ENCODE results near the gene NRG2.

Gene NRG2

DNA sequence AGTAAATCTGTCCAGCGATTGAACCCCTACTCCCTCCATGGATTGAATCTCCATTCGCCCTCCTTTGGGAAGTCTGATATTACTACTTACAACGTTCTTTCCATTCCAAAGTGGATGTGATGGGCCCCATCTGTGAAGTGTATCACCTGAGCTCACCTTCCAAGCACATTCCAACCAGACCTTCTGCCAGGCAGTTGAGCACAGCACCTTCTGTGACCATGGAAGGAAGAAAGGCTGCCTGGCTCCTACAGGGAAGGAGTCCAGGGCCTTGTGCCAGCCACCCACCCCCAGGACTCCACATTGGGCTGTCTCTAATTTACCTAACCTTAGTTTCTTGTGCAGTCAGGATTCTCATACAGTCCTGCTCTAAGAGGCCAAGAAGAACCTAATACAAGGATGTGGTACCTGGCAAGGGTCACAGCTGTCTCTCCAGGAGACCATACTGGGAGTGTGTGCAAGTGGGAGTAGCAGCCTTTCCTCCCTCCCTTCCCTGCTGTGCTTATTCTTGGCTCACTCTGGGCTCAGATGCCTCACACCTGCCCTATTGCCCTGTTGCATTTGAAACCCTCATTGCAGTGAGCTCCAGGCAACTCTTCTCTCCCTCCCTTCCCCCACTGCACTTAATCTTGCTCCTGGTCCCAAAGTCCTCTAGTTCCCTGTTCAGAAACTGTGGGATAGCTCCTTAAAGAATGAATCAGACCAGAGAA, 116.1 kb downstream of the NRG2 start:
- FAIRE-seq = no peak

DNA sequence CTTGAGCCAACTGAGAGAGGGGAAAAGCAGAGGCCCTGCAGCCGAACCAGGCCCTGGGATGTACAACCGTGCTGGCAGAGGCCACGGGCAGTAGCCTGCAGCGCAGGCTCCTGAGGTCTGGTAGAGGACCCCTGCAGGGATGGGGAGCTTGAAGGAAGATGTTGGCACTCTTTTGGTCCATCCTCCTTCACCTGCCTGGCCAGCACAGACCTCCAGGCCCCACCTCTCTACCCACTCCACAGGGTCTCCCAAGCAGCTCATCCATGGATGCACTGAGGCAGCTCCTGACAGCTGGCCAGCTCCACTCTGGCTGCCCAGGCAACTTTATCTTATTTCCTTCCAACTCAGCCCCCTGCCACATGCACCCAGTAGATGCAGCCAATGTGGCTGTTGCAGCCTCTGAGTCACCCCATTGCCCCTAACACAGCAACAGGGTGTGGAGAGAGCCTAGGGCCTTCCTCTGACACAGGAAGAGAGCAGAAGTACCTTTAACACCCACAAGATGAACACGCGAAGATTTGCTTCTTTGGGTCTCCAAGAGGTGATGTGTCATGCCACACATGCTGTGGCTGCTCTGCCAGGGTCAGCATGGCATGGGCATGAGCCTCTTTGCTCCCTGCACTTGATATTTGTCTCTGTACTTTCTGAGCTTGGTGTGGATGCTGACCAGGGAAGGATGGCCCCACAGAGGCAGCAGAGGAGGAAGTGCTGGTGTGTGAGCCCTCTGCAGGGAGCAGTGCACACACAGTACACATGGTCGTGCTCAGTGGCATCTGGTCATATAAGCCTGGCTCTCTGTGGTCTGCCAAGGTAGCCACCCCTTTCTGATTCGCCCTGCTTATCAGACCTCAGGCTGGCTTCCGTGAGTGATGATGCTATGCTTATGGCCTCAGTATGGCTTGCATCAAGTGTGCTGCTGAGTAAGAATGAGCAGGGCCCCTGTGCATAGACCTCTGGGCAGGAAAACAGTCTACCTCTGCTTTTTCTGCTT, 117.2 kb downstream of the NRG2 start:
- FAIRE-seq = no peak

DNA sequence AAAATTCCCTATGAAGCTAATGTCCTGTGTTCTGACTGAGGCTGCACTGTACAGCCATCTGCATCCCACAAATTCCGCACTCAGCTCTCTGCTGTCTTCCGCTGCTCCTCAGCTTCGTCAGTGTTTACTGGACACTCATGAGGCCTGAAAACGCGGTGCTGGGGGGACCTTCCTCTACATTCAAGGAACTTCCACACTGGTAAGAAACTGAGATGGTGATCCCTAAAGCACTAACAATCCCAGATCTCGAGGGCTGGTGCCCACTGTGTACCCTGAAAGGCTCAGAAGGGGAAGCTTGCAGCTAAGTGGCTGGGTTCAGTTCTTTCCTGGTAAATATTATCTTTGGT, 117.9 kb downstream of the NRG2 start:
- no peak for FAIRE-seq

DNA sequence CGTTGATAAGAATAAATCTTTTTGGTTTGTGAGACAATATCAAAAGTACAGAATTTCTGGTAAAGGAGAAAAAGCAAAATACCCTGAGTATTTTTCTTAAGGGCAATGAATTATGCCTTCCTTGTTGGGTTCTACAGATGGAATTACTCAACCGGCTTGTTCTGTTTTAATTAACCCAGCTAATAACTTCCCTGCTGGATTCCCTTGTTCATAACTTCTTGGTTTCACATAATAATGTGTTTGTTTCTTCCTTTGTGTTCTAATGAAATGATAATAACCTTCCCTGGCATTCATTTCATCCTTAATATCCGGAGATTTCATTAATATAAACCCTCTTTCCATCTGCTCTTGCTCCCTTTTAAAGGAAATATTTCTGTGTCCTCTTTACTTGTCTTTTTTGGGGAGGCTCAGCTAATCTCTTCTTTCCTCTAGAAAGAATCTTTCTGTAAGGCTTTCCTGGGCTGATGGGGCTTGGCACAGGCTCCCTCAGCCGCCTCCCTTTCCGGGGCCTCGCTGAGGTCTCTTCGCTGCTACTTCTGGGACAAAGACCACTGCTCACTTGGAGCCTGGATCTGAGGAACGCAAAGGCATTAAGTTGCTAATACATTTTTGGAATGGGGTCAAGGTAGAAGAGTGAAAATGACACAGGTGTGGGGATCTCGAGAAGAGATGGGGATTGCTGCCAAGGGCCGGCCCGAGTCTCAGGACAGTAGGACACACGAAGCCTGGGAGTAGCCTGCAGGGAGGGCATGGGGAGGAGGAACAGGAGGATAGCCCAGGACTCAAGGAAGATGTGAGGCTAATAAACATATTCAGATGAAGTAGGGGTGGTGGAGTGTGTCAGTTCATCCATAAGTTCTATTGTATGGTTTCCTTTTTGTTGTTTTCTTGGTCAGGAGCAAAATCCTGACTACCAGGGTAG, 118.5 kb downstream of the NRG2 start:
- FAIRE-seq = no peak

DNA sequence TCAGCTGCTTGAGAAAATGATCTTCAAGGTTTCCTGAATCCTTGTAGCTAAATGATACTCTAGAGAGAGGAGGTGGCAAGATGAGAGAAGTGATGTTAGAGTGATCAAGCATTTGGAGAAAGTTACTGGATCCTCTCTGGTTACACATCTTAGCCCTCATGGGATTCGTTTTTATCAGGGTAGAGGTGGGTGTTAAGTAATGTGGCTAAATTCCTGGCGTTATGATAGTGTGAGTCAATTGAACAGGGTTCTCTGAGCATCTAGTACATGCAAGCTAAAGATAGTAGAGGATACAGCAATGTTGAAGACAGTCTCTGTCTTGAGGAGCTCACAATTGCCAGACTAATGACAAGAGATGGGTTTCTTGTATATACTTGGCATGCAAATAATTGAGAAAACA, 123.8 kb downstream of the NRG2 start:
- no peak for FAIRE-seq

DNA sequence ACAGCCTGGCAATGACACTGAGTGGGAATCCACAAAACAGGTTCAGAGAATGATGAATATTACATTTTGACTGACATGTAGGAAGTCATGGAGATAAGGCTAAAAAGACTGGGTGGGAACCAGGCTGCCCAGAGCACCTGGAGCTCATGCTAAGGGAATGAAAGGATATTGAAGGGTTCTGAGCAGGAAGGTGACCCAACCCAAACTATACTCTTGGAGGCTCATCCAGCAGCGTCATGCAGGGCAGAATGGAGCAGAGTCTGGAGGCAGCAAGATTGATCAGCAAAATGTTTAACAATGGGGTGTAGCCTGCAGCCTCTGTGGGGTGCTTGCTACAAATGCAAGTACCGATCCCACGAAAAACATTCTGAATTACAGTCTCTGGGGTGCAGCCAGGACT, 127.3 kb downstream of the NRG2 start:
- FAIRE-seq = no peak

DNA sequence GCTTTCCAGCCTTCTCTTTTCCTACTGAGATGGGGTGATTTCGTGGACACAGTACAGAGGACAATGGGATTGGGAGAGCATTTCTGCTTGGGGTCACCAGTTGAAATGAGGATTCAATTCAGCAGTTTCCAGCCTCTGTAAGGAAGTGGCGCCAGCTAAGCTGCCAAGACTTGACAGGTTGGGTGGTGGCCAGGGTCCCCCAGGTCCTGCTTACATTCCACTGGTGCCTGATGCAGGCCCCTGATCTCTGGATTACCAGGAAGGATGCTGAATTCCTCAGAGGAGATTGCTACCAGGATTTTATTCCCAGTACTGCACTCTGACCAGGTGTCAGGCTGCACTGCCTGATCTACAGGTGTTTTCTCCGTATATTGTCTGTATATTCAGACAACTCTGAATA, 127.8 kb downstream of the NRG2 start:
- no peak for FAIRE-seq

DNA sequence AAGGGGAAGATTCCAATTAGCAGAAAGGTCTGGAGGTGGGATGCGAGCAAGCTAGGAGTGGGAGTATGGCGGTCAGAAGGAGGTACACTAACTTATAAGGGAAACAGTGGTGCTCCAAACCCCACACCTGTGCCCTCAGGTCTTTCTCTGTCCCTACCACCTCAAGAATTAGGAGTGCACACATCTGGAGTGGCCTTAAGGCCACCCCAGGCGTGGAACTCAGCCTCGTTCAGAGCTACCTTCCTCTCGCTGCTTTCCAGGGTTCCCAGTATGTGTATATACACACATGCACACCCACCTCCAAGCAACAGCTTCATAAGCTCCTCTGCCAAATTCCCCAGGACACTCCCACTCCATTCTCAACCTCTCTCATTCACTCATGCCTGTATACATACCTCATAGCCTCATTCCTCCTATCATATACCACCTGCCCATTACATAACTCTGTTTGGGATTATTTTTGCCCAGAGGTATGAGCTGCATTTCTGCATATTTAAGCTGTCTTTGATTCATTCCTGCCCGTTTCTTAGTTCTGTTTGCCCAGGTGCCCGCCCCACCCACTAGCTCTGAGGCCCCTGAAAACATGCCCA, 128.8 kb downstream of the NRG2 start:
- FAIRE-seq = no peak

DNA sequence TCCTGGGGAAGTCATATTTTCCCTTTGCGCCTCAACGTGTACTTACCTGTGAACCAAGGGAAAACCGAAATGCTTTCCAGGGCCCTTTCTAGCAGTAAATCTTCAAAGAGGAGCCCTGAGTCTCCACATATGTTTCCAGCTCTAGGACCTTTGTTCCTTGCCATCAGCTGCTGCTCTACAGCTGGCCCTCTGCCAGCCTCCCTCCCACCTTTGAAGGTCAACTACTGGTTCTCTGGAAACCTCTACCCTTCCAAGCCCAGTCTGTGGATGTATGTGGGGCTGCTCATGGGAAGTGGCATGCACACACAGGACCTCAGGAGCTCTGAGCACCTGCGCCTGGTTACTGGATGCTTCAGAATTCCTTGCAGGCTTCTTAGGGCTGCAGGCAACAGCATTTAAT, 130.3 kb downstream of the NRG2 start:
- no peak for FAIRE-seq

DNA sequence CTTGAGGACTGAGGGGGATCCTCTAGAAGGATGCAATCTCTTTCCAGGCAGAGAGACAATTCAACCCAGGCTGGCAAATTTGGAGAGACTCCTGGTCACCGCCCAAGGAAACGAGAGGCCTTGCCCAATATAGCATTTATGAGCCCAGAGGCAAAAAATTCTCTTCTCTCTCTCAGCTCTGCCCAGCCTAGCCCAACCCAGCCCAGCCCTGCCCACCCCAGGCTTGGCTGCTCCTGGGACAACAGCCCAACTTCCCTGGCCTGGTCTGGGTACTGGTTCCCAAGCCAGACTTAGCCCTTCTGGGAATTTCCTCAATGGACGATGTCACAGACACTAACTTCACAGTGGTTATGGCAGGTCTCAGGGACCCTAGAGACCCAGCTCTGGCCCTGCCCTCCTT, 130.9 kb downstream of the NRG2 start:
- FAIRE-seq = no peak

DNA sequence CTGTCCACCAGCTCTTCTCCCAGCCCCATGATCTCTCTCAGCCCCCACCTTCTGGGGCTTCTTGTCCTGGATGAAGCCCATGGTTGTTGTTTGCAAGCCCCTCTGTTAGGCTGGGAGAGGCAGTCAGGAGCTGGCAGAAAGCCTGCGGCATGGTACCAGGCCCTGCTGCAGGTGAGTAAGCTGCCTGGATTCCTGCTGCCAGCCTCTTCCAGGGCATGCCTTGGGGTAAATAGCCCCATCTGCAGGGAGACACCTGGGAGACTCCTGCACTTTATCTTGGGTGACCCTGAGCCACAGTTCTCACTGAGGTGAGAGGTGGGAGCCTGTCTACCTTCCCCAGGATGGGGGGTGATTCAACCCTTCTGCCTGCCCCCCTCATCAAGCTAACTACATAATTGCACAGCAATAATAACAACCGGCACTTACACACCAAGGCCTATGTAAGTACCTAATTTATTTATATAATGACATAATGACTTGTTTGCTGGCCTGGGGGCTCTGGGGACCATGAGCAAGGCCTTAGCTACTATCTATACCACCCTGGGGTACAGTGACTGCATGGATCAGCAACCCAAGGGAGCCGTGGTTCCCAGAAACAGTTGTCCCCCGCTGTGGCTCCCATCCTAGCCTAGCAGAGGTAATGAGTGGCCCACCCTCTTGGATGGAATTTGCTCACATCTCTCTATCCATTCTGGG, 131.5 kb downstream of the NRG2 start:
- FAIRE-seq = no peak

DNA sequence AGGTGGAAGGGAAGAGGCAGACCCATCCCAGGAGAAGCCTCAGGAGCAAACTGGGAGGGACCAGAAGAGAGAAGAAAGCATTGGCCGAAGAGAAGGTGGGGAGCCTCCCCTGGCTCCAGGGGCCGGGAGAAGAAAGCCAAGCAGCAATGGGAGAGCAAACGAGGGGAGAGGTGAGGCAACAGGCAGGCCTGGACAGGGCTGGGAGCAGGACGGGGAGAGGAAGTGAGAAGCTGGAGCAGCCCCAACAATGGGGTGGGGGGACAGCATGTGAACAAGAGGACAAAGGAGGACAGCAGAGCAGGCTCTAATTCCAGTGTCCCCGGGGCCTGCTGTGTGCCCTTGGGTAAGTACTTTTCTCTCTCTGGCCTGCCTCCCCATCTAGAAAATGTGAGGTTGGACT, 132.2 kb downstream of the NRG2 start:
- no peak for FAIRE-seq

DNA sequence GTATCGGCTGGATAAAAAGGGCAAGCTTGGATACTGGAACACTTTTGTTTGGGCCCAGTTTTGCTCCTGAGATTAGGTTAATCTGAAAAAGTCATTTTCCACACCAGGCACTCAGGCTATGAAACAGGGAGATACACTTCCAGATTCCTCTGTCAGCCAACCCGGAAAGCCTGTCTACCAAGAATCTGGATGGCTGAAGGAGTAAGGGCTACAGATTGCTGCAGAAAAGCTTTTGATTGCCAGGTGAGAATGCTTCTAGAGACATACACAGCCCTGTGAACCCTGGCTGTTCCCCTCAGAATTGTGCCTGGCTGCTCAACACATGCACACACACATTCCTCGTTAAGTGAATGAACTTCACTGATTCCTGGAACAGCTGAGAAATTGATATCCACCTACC, 133.1 kb downstream of the NRG2 start:
- FAIRE-seq = no peak

DNA sequence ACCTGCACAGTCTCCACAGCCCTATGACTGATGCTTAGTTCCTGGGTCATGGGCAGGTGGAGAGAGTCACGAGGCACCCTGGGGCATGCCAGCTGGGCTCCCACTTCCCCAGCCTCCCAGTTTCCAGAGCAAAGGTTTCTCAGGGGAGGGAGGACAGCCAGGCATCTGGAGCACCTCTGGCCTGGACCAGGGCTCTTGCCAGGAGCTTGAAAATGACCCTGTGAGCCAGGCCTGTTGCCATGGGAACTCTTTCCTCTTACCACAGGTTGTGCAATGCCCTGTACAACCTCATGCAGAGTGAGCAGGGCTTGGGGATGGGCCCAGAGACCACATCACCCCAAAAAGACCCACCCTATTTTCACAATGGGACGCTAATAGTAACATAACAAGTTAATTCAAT, 134.3 kb downstream of the NRG2 start:
- FAIRE-seq = no peak

DNA sequence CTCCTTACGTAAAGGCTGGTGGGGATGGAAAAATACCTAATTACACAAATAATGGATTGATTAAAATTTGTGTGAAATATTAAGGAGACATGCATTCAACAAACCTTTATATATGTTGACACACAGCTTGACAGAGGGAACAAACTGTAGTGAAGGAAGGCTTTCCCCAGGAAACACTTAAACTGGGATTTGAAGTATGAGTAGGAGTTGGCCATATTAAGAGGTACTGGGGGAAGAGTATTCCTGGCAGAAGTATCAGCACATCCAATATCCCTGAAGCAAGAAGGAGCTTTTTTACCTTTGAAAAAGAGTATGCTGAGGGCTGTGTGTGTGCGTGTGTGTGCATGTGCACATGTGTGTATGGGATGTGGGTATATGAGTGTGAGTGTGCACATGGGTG, 136.4 kb downstream of the NRG2 start:
- no peak for FAIRE-seq

DNA sequence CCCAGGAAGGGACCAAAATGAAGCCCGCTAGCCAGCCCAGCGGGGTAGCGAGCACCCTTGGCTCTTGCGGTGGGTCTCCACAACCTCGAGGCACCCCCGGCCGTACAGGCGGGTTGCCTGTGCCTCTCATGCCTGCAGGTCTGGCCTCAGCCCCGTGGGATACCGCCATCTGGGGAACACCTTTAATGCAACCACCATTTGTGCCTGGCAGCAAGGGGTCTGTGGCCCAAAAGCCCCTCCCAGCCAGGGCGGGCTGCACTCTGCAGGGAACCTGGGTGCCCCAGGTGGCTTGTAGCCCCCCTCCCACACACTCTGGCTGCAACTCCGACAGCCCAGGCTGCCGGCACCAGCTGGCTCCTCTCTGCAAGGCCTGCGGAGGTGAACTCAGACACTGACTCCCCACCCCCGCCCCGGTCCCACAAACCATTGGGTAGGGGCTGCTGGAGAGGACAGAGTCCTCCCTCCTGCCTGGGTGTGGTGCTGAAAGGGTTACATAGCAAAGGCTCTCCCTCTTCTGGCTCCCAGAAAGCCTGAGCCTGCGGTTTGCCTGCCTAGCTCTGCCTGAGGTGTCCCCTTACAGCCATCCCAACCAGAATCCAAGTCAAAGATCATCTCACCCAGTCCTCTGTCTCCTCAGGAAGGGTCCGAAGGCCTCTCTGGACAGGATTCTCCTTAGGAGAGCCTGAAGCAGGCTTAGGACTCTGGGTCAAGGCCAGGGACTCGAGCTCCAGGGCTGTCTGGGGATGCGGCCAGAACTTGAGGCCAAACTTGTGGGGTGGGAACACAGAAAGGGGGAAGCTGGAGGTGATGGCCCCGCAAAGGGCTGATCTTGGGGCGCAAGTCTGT, 138.1 kb downstream of the NRG2 start:
- no peak for FAIRE-seq

DNA sequence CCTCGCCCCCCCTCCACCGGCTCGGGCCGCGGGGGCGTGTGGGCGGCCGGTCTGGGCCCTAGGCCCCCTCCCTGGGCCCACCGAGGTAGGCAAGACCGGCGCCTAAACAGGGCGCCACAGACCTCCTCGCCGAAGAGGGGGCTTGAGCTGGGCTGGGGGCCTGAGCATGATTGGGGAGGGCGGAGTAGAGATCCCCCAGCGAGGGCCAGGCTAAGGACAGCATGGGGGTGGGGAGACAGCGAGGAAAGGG, 138.6 kb downstream of the NRG2 start:
- FAIRE-seq = no peak

DNA sequence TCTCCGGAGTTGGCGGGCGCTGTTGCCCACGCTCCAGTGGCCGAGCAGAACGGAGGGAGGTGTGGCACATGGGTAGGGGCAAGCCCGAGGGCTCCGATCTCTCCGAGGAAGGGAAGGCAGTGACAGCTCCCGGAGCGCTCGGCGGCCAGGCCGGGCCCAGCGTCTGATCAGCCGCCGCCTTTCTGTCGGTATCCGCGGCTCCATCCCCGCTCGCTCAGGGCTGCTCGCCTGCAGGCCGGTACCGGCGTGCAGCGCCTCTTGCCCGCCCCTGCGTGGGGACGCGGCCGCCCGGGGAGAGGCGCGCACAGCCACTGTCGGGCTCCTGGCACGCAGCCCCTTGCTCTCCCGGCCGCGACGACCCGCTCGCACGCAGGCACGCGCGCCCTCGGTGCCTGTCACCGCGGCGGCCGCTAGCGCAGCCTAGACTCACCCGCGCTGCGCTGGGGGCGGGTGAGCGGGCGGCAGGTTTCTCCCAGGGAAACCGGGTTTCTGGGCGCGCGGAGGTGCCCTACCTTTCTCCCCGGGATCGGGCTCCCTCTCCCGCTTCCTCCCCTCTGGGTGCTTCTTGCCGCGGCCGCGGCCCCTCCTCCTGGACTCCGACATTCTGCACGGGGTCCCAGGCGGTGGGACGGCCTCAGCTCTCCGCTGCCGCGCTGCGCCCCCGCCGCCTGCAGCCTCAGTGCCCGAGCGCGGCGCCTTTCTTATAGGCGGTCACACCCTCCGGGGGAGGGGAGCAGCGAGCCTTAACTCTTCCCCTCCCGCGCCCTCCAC, 139.1 kb downstream of the NRG2 start:
- no peak for FAIRE-seq

DNA sequence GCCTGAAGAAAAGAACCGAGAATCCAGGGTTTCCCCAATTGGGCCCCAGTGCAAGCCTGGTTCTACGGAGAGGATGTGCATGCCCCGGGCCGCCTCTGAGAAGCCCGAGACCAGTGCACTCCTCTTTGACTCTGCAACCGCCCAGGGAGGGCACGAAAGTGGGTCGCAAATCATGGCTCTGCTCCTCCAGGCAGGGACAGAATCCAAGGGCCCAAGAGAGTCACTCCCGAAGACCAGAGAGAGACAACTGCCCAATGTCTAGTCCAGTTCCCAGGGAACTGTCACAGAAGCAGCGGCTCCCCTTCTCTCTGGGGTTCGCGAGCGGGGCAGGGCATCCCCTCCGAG, 139.7 kb downstream of the NRG2 start:
- FAIRE-seq = no peak

DNA sequence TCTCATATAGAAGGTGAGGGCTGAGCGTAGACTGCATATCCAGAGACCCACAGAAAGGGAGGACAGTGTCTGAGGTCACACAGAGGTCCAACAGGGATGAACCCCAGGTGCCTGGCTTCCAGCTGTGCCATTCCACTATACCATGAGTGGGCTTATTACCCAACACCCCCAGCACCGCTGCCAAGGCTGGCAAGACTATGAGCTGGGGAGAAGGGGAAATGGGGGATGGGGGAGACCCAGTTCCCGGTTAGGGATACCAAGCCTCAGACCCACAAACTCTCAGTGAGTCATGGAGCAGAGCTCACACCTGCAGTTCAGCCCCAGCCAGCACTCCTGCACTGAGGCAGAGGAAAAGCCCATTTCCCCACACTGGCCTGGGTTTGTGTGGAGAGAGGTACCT, 141.1 kb downstream of the NRG2 start:
- no peak for FAIRE-seq

DNA sequence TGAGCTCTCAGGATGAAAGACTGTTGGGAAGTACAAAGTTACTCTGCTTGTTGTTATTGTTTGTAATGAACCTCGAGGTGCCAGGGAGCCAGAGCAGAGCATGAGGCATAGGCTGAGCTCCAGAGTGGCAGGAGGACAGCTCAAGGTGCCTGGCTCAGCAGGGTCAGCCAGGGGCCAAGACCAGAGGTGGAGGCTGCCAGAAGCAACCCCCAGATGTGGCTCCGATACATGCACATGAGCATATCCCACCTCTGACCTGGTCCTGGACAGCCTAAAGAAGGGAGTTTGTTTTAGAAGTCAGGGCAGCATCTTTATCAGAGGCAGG, 141.9 kb downstream of the NRG2 start:
- FAIRE-seq = no peak
